Fibroblast of lung (primary cell): Measurements from ENCODE around the gene GRIK2. TPM values are rescaled to one million over a fixed set of nuclear protein-coding genes. Genes with fewer than 3 reads are reported as not detected.

Experiments
- DNase-seq, 2 donors: peaks; one replicate each; pipeline versions ENCODE4 v3.0.0 to v3.0.0-alpha.2; 2010; ENCODE audit warnings: low read depth in 2 of 2
- H2AFZ ChIP-seq: 2 replicates; pipeline ENCODE4 v1.5.1; 2012; ENCODE audit warnings: low read length, control low read depth, inconsistent platforms
- H3K27ac ChIP-seq: 2 replicates; pipeline ENCODE4 v1.5.1; 2011; ENCODE audit warnings: low read length, control low read depth; ENCODE audit not compliant: insufficient read depth
- H3K27me3 ChIP-seq: 2 replicates; pipeline ENCODE4 v1.5.1; 2011; ENCODE audit warnings: mild to moderate bottlenecking, low read length; ENCODE audit not compliant: control insufficient read depth, insufficient read depth
- H3K36me3 ChIP-seq: 2 replicates; pipeline ENCODE4 v1.5.1; 2011; ENCODE audit warnings: low read length; ENCODE audit not compliant: control insufficient read depth, insufficient read depth
- H3K4me1 ChIP-seq: 2 replicates; pipeline ENCODE4 v1.5.1; 2011; ENCODE audit warnings: low read length; ENCODE audit not compliant: control insufficient read depth, insufficient read depth; ENCODE audit errors: extremely low read depth
- H3K4me2 ChIP-seq: 2 replicates; pipeline ENCODE4 v1.5.1; 2011; ENCODE audit warnings: low read length, control low read depth; ENCODE audit not compliant: insufficient read depth; ENCODE audit errors: extremely low read depth
- H3K4me3 ChIP-seq, 4 experiments: fragments of 200-600 bp in 1 of 4; sonication (generic) in 1 of 4; replicated peaks in 1 of 4; 2 replicates each; pipeline ENCODE4 v1.5.1; 2011 to 2016; ENCODE audit warnings: low read length in 4 of 4, low read depth in 3 of 4, mild to moderate bottlenecking in 3 of 4, control low read depth in 2 of 4, inconsistent platforms in 1 of 4, mixed read lengths in 1 of 4; ENCODE audit not compliant: insufficient read depth in 1 of 4; ENCODE audit errors: control extremely low read depth in 1 of 4
- H3K79me2 ChIP-seq: 2 replicates; pipeline ENCODE4 v1.5.1; 2012; ENCODE audit warnings: mild to moderate bottlenecking, low read length, inconsistent platforms; ENCODE audit not compliant: control insufficient read depth, insufficient read depth
- H3K9ac ChIP-seq: 2 replicates; pipeline ENCODE4 v1.5.1; 2011; ENCODE audit warnings: mild to moderate bottlenecking, low read length, control low read depth; ENCODE audit not compliant: insufficient read depth
- H3K9me3 ChIP-seq: 2 replicates; pipeline ENCODE4 v1.5.1; 2012; ENCODE audit warnings: low read depth, low read length; ENCODE audit not compliant: control insufficient read depth, insufficient read depth
- H4K20me1 ChIP-seq: 2 replicates; pipeline ENCODE4 v1.5.1; 2011; ENCODE audit warnings: low read length; ENCODE audit not compliant: control insufficient read depth, insufficient read depth; ENCODE audit errors: extremely low read depth
- EZH2 ChIP-seq: IDR thresholded peaks from 2 replicates; pipeline ENCODE4 v1.5.1; 2012; ENCODE audit warnings: low read length, control low read depth, mild to moderate bottlenecking; ENCODE audit errors: missing control alignments
- polyA plus RNA-seq, 2 donors: library from polyadenylated mRNA; depleted of rRNA in 1 of 2; stranded (reverse) in 1 of 2; unstranded in 1 of 2; fragments of >200 nt; gene quantifications; 2 replicates each; pipeline ENCODE4 v1.2.1, GENCODE V29; 2011 to 2012; ENCODE audit warnings: missing spikeins in 1 of 2
- total RNA-seq: library from RNA; depleted of rRNA; stranded (reverse); fragments of >200 nt; gene quantifications from 2 replicates; pipeline ENCODE4 v1.2.1, GENCODE V29; 2014
- TF ChIP-seq, protein P1 (sequence below), 2 donors: IDR thresholded peaks in 1 of 2; conservative IDR thresholded peaks in 1 of 2; 1 replicate in 1 of 2; 2 replicates in 1 of 2; pipeline ENCODE4 v1.5.1; 2011 to 2012; ENCODE audit warnings: low read length in 2 of 2, control low read depth in 1 of 2, inconsistent platforms in 1 of 2, low read depth in 1 of 2, mild to moderate bottlenecking in 1 of 2

GRIK2 gene
- total and polyA plus RNA-seq, 2 donors (not counting 1 experiment from before 2014, with no cell fraction given), result 0.33 to 0.40 TPM

DNA sequence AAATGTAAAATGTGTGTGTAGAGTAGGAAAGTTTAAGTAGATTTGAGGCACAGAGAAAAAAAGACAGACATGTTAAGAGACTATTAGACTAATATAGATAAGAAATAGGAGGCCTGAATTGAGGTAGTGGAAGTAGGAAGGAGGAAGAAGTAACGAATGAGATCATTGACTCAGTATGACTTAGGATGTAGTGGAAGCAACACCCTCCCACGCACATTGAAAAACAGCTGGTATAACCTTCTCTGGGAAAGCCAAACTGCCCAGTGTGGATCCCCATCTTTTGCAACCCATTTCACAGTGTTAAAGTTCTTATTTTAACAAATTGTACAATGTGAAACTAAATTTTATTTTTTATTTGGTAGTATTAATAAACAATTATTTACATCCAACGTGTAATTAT is 89.1 kb downstream of the GRIK2 start:
- Histone ChIP-seq H3K27me3 (no peaks in the 10 kb centered on the region), H3K9me3 (no peaks in the 10 kb centered on the region), H3K4me3 (no peak overlapping the region), H4K20me1 (no peaks in the 10 kb centered on the region), H3K79me2 (no peaks in the 10 kb centered on the region), H3K27ac (no peak overlapping the region), H3K36me3 (no peaks in the 10 kb centered on the region), H3K9ac (no peak overlapping the region), H3K4me1 (no peaks in the 10 kb centered on the region), H2AFZ (no peak overlapping the region), H3K4me2 (no peak overlapping the region)
- no peak for DNase-seq
- TF ChIP-seq, protein P1, sequence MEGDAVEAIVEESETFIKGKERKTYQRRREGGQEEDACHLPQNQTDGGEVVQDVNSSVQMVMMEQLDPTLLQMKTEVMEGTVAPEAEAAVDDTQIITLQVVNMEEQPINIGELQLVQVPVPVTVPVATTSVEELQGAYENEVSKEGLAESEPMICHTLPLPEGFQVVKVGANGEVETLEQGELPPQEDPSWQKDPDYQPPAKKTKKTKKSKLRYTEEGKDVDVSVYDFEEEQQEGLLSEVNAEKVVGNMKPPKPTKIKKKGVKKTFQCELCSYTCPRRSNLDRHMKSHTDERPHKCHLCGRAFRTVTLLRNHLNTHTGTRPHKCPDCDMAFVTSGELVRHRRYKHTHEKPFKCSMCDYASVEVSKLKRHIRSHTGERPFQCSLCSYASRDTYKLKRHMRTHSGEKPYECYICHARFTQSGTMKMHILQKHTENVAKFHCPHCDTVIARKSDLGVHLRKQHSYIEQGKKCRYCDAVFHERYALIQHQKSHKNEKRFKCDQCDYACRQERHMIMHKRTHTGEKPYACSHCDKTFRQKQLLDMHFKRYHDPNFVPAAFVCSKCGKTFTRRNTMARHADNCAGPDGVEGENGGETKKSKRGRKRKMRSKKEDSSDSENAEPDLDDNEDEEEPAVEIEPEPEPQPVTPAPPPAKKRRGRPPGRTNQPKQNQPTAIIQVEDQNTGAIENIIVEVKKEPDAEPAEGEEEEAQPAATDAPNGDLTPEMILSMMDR (conservative IDR thresholded peaks at IDR 0.05 in 1 of 2, IDR thresholded peaks at IDR 0.05 in 1 of 2; ENCODE audit: low read depth in 1 of 2, low read length in 2 of 2), result no peak
- TF ChIP-seq EZH2, result no peak

DNA sequence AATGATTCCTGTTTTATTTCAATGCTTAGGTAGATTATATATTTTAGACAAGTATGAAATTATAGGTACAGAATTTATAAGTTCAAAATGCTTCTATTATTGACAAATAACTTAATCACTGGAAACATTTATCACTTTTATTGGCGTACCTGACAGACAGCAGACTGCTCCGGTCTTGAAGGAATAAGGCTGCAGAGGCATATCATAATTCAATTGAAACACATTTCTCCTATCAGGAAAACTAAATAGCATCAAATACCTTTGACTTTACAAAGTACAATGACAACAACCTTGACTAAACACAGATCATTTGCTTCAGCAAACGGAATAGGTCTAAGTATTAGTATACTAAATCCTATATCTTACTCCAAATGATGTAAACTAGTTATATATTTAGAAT is 91.3 kb downstream of the GRIK2 start:
- no peaks in the 10 kb centered on the region for H3K9me3 ChIP-seq
- no peak for DNase-seq
- H3K79me2 ChIP-seq, result no peaks in the 10 kb centered on the region
- no peaks in the 10 kb centered on the region for H4K20me1 ChIP-seq
- H3K4me2 ChIP-seq, result no peak overlapping the region
- H2AFZ ChIP-seq, result no peak overlapping the region
- H3K27ac ChIP-seq, result no peak overlapping the region
- H3K4me1 ChIP-seq, result no peaks in the 10 kb centered on the region
- no peak overlapping the region for H3K9ac ChIP-seq
- TF ChIP-seq EZH2, result no peak
- TF ChIP-seq, protein P1 (conservative IDR thresholded peaks at IDR 0.05 in 1 of 2, IDR thresholded peaks at IDR 0.05 in 1 of 2; ENCODE audit: low read depth in 1 of 2, low read length in 2 of 2), result no peak
- H3K36me3 ChIP-seq, result no peaks in the 10 kb centered on the region
- no peaks in the 10 kb centered on the region for H3K27me3 ChIP-seq
- no peak overlapping the region for H3K4me3 ChIP-seq

DNA sequence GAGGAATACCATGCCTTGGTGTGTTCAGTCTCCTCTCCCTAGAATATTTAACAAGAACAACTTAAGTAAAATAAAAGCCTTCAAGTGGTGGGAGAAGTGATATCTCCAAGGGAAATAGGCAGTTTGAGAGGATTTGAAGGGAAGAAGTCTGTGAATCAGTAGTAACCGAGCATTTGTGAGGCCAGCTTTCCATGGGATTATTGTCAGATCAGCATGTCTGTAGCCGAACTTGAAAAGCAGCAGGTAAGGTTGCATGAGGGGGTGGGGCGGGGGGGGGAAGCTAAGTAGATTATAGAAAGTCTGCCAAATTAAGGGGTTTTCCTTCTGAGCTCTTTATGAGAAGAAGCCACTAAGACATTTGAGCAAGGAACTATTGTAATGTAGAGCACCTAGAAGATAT is 92.6 kb downstream of the GRIK2 start:
- no peak for DNase-seq
- TF ChIP-seq, protein P1 (conservative IDR thresholded peaks at IDR 0.05 in 1 of 2, IDR thresholded peaks at IDR 0.05 in 1 of 2; ENCODE audit: low read depth in 1 of 2, low read length in 2 of 2), result no peak
- TF ChIP-seq EZH2, result no peak
- no peaks in the 10 kb centered on the region for H3K4me1 ChIP-seq
- no peaks in the 10 kb centered on the region for H3K36me3 ChIP-seq
- no peaks in the 10 kb centered on the region for H4K20me1 ChIP-seq
- H3K79me2 ChIP-seq, result no peaks in the 10 kb centered on the region
- no peak overlapping the region for H3K4me2 ChIP-seq
- no peak overlapping the region for H3K4me3 ChIP-seq
- H3K27ac ChIP-seq, result no peak overlapping the region
- no peak overlapping the region for H3K9ac ChIP-seq
- H3K9me3 ChIP-seq, result no peaks in the 10 kb centered on the region
- H3K27me3 ChIP-seq, result no peaks in the 10 kb centered on the region
- no peak overlapping the region for H2AFZ ChIP-seq
